Transverse colon (tissue), 4 donors: ENCODE measurements around the gene DAO.

Experiments
- POLR2AphosphoS5 ChIP-seq, 3 donors: sonication (generic); formaldehyde crosslinking; IDR thresholded peaks; one replicate each; pipeline ENCODE4 v1.6.1; 2016; ENCODE audit warnings: antibody characterized with exemption in 3 of 3
- TF ChIP-seq, protein P1 (sequence below), 5 experiments: fragments of 200-600 bp in 3 of 5; fragments of 450-650 bp in 2 of 5; sonication (generic) in 3 of 5; IDR thresholded peaks; 1 replicate in 2 of 5; 2 replicates in 3 of 5; pipeline ENCODE4 v1.5.1; 2016 to 2017; ENCODE audit warnings: antibody characterized with exemption in 5 of 5, inconsistent platforms in 3 of 5, mild to moderate bottlenecking in 2 of 5, moderate library complexity in 1 of 5

DNA sequence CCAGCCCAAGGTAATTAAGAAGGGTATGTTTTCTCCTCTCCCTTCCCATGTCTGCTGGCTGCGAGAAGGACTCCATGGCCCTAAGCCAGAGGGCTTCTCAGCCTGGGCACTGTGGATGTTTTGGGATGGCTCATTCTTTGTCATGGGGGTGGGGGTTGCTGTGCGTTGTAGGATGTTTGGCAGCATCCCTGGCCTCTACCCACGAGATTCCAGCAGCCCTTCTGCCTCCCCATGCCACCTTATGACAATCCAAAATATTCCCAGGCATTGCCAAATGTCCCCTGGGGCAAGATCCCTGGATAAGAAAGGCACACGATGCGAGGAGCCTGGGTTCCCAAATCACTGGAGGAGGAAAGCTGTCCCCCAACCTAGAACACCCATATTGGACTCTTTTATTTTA is 36.4 kb downstream of the DAO start:
- TF ChIP-seq, protein P1, sequence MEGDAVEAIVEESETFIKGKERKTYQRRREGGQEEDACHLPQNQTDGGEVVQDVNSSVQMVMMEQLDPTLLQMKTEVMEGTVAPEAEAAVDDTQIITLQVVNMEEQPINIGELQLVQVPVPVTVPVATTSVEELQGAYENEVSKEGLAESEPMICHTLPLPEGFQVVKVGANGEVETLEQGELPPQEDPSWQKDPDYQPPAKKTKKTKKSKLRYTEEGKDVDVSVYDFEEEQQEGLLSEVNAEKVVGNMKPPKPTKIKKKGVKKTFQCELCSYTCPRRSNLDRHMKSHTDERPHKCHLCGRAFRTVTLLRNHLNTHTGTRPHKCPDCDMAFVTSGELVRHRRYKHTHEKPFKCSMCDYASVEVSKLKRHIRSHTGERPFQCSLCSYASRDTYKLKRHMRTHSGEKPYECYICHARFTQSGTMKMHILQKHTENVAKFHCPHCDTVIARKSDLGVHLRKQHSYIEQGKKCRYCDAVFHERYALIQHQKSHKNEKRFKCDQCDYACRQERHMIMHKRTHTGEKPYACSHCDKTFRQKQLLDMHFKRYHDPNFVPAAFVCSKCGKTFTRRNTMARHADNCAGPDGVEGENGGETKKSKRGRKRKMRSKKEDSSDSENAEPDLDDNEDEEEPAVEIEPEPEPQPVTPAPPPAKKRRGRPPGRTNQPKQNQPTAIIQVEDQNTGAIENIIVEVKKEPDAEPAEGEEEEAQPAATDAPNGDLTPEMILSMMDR (IDR thresholded peaks at IDR 0.05), result no peak
- TF ChIP-seq POLR2AphosphoS5 (IDR thresholded peaks at IDR 0.05), result no peak
